ENCODE results near the gene KIF6.
"Not testable (repeated sequence)": the region's sequence is repeated elsewhere in the genome, so short reads cannot be mapped to it uniquely, and the experiment has no call there.

KIF6 gene

DNA sequence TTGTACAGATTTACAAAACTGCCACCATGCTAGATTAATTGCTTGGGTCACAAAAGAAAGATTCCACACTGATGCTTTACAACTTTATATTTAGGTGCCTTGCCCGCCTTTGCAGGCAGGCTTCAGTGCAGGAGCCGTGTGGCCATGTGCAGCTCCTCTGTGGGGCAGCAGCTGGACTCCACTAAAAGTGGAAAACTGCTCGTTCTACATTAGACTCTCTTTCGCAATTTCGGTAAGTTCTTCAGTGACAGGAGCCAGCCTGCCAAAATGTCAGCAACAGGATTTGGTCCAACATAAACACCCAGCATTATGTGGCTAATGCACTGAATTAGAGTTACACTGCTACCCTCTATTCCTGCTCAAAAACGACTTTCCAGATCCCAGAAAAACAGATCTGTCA, 228.3 kb downstream of the KIF6 start:
- no peak for DNase-seq (ENCODE audit: low spot score)

DNA sequence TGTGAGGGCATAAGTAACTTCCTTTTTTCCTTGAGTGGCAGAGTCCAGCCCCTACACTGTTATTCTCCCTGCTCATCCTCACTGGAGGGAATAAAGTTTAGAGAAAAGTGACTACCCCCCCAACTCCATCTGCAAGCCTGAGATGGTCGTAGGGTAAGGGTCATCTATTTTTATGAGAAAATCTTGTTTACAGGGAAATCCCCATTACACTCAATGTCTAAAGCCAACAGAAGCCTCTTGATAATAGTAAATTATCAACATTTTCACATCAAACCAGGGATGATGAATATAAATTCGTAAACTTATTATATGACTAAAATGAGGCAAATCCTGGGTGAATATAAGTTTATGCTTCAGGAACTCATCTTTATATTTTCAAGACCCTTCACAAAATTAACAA, 228.8 kb downstream of the KIF6 start:
- DNase-seq (ENCODE audit: low spot score) = no peak

DNA sequence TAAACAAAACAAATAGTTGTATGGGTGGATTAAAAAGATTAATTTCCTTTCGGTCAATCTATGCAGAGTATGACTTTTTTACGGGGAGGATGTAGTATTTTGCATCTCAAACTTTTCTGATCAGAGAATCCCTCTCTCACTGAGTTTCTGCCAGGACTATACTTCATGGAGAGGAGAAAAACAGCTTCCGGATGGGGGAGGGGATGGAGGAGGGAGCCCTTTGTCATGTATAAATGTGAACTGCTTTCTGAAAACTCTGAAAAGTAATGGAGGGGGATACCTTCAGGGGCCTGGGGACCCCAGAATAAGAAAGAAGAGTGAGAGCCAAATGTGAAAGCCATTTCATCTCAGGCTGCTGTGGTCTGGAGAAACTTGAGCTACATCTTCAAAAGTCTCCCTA, 229.6 kb downstream of the KIF6 start:
- no peak for DNase-seq (ENCODE audit: low spot score)

DNA sequence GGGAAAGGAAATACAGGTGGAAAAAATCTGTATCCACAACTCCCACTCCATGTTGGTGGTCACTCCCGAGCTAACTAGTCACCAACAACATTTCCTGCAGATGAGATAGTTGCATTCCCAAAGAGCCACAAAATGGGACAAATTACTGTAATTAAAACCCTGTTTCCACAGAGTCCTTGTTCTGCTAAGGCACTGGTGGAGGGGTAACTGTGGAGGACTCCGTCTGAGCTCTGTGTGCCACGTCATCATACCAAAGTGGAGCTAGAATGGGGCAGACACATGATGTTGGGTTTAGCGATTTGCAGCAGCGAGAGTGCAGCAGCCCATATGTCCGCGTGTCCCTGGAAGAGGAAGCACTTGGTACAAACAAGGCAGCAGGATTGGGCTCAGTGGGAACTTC, 230.2 kb downstream of the KIF6 start:
- no peak for DNase-seq (ENCODE audit: low spot score)

DNA sequence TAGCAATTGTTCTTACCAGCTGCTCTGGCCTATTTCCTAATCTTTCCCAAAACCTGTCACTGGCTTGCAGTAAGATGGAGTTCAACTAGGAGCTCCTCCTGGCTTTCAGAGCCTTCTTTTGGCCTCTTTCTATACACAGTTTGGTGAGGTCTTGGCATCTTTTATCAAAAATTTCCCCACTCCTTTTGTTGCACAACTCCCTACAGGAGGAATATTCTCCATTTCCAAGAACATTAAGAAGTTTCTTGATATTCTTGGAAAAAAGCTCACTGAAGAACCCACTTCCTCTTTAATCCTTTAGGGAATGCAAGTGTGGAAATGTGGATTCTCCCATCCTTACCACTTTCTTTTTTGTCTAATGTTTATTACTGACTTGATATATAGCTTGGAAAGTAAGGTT, 231.4 kb downstream of the KIF6 start:
- no peak for DNase-seq (ENCODE audit: low spot score)

DNA sequence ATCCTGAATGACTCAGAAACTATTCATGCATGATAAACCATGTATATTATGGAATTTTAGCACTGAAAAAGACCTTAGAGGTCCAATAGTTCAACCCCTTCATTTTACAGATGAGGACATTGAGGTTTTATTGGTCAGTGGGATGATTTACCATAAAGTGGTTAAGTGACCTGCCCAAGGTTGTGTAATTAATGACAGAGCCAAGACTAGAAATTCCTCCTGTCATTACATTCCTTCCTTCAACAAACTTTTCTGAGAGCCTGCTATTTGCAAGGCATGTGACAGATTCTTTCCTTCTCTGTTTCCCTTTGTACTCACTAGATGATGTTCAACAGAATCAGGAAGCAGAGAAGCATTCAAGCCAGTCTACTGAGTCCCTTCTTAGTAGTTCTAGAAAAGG, 232.0 kb downstream of the KIF6 start:
- no peak for DNase-seq (ENCODE audit: low spot score)

DNA sequence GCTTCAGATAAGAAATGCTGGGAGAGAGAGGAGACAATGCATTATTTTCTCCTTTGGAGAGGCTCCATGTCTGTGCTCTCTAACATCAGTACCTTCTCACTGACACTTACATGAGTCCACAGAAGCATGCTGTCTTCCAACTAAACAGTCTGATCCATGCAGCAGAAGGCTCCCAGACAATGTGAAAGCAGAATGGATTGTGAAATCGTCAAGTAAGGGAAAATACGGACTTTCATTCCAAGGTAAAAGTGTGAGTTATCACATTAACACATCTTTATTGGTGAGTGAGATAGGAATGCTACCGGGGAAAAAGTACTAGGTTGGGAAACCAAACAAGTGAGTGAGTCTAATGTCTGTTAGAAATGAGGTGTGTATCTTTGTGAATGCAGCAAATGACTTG, 235.1 kb downstream of the KIF6 start:
- DNase-seq (ENCODE audit: low spot score) = no peak

DNA sequence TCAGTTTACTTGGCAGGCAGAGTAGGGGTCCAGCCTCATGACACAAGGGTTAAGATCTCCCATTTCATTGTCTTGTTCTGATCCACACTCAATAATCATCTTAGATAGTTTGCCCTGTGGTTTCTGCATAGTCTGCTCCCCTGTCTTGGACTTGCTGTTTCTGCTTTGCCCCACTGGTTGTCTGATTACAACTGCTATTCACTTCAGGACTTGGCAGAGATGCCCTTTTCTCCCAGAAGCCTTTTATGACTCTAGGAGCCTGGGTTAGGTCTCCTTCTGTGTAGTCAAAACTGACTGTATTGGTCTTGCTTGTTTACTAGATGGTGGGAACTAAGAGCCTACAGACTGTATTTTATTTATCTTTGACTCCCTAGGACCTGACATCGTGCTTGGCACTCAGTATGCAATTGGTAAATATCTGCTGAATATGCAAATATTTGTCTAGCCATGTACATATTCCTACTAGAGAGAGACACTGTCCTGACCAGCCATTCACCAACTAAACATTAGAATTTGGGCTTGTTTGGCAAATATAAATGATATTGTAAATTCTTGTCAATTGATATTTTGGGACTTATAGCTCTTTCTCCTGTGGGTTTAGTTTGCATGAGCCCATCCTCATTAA, 236.8 kb downstream of the KIF6 start:
- DNase-seq (ENCODE audit: low spot score) = no peak

DNA sequence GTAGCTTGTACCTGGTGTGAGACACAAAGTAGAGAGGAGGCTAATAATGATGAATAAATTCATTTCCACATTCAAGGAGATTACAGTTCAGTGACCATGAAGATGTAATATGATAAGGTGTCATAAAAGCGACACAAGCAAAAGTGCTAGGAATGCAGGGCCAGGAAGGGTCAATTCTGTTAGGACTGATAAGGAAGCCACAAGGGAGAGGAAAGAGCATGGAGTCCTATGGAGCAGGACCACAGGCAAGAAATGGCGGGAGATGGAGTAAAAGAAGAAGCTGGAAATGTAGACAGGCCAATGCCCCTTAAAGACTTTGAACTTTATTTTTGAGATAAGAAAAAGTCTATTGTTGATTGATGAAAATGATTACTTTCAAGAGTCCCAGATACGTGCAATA, 240.9 kb downstream of the KIF6 start:
- DNase-seq (ENCODE audit: low spot score) = no peak

DNA sequence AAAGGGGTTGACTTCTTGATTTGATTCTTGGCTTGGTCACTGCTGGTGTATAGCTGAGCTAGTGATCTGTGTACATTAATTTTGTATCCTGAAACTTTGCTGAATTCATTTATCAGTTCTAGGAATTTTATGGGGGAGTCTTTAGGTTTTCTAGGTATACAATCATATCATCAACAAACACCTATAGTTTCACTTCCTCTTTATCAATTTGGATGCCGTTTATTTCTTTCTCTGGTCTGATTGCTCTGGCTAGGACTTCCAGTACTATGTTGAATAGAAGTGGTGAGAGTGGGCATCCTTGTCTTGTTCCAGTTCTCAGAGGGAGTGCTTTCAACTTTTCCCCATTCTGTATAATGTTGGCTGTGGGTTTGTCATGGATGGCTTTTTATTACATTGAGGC, 245.4 kb downstream of the KIF6 start:
- DNase-seq (ENCODE audit: low spot score) = not testable (repeated sequence)

DNA sequence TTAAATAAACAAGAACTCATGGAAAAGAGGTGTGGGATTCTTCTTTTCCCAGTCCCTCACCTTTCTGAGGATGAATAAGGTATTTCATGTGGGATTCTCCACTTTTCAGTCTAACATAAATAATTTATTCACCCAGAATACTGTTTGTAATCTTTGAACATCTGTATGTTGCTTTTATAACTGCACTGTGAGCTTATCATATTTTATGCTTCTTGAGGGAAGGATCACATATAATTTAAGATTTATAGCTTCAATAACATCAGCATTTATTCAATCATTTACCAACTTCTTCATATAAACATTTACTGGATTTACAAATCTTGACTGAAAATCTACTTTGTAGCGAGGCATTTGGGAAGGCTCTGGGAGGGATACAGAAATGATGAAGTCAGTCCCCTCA, 248.5 kb downstream of the KIF6 start:
- no peak for DNase-seq (ENCODE audit: low spot score)

DNA sequence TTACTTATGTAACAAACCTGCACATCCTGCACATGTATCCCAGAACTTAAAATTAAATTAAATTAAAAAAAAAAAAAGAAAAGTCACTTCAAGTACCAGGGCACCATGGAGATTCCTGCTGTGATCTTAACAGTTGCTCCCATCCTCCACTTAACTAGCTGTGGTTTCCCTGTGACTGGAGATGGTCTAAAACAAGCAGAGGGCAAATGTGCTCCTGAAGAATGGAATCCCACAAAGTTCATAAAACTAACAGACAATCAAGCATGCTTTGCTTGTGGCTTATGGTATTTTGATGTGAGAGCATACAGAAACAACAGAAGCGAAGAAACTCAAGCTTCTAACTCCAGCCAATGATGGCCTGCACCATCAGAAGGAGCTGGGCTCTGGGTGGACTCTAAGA, 249.1 kb downstream of the KIF6 start:
- no peak for DNase-seq (ENCODE audit: low spot score)

DNA sequence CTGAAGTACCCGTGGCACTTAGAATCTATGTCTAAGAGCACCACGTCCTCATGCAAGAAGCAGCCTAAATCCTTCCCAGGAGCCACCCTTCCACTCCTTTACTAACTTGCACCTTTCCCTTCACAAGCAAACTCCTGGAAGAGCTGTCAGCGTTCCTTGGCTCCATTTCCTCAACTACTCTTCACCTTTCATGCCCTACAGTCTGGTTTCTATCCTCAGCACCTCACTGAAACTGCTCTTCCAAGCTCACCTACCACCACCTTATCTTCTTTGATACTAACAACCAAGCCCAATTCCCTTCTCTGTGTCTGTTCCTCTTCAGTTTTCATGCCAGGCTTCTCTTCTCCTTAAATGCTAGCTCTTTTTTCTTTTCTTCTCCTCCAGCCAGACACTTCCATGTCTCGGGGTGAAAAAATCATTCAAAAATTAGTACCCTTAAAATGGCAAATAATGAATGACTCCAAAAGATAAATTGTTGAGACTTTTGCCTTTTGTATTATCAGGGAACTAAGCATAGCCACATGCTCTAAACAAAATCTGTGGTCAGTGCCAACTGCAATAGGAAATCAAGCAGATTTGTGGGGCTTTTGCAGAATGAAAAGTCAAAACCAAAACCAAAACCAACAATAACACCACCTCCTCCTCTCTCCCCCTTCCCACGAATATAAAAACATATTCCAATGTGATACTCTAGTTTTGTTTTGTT, 253.1 kb downstream of the KIF6 start:
- DNase-seq (ENCODE audit: low spot score) = no peak

DNA sequence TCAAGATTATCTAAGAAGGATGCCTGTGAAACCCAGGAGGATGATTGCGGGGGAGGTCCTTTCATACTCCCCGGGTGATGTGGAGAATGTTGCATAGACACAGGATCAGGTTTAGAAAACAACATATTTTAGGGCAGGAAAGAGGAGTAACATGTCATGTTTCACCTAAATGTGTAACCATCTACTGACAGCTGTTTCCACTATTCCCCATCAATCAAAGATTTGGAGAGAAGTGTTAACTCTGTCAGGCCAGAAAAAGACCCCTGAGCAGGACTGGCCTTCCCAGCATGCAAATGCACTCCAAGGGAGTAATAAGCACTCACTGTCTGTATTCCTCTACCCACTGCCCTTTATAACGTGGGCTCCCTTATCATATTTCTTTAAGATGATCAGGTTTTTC, 254.7 kb downstream of the KIF6 start:
- DNase-seq (ENCODE audit: low spot score) = no peak

DNA sequence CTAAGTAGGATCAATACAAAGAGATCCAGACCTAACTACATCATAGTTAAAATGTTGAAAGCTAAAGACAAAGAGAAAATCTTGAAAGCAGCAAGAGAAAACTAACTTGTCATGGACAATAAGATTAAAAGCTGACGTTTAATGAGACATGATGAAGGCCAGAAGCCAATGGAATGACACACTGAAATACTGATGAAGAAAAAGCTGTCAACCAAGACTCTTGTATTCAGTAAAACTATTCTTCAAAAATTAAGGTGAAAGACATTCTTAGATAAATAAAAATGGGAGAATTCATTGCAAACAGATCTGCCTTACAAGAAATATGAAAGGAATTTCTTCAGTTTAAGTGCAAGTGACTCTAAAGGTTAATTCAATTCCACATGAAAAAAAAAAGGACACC, 256.8 kb downstream of the KIF6 start:
- no peak for DNase-seq (ENCODE audit: low spot score)

DNA sequence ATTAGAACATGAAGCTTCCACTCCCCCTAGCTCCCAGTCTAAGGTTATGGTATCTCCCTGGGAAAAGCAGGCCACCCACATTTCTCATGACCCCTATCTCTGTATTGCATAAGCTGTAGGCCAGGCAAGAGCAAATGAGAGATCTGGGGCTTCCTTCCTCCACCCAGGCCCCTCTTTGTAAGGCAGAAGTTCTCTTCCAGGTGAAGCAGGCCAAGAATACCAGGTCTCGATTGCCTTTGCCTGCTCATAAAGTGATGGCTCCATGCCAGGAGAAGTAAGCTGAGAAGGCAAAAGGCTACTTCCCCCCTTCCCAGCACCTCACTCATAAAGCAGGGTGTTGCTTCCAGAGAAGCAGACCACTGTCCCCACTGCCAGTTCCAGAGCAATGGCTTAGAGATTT, 258.6 kb downstream of the KIF6 start:
- no peak for DNase-seq (ENCODE audit: low spot score)

DNA sequence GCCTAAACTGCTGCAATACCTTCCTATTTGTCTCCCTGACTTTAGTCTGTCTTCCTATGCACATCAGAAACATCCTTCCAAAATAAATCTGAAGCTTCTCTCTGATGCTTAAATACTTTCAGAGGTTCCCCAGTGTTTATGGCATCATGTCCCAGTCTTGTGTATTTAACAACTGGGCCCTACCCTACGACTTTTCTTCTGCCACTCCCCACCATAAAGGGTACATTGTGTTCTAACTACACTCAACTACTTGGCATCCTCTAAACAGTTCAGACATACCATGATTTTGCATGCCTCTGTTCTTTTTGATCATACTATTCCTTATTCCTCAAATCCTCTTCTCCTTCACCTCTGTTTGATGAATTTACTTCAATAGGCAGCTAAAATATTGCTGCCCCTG, 259.7 kb downstream of the KIF6 start:
- DNase-seq (ENCODE audit: low spot score) = no peak

DNA sequence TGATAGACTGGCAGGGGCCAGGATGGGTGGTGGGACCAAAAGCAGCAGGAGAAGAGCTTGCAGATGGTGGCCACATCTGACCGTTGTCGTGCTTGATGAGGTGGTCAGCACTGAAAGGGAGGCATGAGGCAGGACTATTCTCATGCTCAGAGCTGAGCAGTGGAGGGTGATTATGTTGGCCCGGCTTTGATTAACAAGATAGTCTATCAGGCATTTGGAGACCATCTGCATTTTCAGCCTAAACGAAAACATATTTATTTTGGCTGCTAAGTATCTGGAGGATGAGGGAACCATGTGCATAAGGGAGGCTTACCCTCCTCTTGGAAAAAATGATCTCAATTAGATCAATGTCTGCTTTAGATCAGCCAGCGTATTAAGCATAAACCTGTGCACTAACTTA, 261.1 kb downstream of the KIF6 start:
- DNase-seq (ENCODE audit: low spot score) = no peak

DNA sequence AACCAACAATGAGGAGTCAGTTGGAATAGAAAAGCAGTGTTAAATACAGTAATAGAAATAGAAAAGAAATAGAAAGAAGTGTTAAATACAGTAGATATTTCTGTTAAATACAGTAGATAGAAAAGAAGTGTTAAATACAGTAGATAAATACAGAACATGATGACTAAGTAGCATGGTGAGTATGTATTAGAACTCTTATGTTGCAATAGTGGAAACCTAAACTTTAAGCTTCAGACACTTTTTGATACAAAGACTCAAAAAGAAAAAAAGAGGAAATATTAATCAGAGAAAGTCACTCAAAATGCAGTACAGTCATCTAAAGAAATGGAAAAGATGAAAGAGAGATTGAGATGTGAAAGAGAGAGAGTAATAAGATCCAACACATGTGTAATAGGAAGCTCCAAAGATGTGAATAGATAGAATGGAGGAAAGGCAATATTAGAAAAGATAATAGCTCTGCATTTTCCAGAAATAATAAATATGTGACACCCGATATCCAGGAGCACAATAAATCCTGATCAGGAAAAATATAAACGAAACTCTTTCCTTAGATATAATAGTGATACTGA, 271.2 kb downstream of the KIF6 start:
- DNase-seq (ENCODE audit: low spot score) = no peak

DNA sequence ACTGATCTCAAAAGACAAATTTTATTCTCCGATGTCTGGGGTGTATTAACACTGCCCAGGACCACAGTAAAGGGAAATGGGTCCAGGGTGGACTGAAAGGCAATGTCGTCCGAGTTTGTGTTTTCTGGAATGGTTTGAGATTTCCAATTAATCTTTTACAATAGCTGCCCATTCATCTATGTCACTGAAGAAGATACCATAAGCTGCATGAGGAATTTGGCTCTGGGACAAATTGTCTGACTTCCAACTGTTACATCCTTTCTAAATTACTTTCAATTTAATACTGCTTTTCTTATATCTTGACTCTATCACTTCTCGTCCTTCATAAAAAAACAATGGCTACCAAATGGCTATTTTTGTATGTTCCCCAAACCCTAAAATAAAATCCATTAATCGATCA, 272.0 kb downstream of the KIF6 start:
- no peak for DNase-seq (ENCODE audit: low spot score)

DNA sequence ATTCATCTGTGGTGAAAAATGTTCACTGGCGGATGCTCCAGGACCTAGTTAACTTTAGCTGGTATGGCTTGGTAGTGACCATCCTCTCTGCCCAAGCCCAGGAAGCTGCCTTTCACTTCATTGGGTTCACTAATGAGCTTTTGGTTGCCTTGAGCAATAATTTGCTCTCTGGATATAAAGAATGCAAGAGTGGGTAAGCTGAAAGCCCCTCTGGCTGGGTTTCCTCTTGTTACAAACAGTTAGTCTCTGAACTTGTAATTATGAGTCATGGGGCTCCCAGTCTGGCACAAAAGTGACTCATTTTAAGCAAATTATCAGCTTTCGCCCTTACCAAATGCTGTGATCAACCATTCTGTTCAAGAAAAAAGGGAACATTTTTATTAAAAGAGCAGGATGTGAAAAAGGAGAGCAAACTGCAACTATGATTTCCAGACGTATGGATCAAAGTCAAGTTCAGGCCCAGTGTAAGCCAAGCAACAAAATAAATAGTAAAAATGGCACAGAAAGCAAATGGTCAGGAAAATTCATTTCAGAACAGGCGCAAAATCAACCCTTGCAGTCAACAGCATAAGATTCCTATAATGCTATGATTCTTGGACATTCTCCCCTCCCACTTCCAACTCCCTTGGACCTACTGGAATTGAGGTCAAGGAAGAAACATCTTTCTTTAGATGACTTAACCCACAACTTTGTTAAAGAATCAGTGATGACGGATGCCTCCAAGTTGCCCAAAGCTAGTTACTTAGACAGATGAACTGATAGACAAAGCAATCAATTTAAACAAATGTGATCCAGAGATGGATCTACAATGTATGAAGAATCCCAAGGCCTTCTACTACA, 272.7 kb downstream of the KIF6 start:
- DNase-seq (ENCODE audit: low spot score) = no peak

DNA sequence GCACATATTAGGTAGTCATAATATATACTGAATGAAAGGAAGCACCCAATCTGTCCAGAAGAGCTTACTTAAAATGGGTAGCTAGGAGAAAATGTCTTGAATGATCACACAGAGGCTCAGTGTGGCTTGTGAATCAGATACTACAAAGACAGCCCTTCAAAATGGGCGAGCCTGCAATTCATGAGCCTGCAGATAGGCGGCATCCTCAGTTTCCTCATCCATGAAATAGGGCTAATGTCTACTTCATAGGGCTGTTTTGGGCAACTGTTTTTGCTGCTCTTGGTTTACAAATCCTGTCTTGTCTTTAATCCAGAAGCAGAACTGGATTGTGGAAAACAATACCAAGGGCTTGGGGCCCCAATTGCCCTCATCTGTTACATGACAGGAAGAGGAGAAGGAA, 273.4 kb downstream of the KIF6 start:
- no peak for DNase-seq (ENCODE audit: low spot score)

DNA sequence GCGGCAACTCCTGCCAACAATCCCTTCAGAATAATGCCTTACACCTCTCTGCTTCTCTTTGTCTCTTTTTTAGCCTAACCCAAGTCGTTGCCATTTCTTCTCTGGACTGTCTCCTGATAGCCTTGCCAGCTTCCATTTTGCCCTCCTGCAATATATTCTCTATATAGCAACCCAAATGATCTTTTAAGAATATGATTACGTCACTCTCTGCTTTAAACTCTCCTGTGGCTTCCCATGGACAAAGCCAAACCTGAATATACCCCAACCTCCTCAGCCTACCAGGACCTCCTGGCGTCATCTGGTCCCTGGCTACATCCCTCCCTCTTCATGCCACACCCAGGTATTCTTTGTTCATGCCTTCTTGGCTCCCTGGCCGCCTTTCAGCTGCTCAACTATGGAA, 276.2 kb downstream of the KIF6 start:
- DNase-seq (ENCODE audit: low spot score) = no peak

Data from putamen (tissue), 1 donor.